ENCODE results near the gene CHRM1.

DNA sequence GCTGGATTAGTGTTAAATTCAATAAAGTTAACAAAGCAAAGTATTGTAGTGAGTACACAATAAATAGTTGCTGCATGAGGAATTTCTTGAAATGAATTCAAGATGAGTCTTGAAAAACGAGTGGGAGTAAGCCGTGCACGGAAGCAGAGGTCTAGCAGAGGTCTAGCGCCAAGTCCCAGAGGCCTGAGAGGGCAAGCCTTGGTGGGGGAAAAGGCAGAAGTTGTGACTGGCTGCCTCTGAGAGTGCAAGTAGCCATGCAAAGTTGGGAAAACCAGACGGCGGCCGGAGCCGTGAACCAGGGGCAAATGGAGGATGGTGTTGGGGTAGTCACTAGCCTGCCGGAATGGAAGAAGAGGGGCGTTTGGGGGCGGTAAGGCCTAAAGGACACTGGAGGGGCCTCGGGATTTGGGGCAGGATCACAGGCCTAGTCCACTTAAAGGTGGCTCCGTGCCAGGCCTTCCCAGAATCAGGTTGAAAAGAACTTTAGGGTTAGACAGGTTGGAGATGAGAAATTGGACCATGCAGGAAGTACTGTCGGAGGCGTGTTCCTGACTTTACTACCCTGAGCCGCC is 40.8 kb downstream of the CHRM1 start:
- no peak for TF ChIP-seq POLR2A (IDR thresholded peaks at IDR 0.05)
- TF ChIP-seq CTCF (IDR thresholded peaks at IDR 0.05), result no peak
